Smooth muscle cell of the brain vasculature (primary cell): ENCODE data around the gene CPSF4L.
"Not testable (repeated sequence)": the region's sequence is repeated elsewhere in the genome, so short reads cannot be mapped to it uniquely, and the experiment has no call there.

Source experiments
- DNase-seq: peaks from one replicate; pipeline ENCODE4 v3.0.0-alpha.2; 2012; ENCODE audit warnings: low read depth, low spot score

CPSF4L gene

GRCh38 chr17:73268582-73269328 is 7.1 kb upstream of the CPSF4L start:
- DNase-seq: no peak

DNA sequence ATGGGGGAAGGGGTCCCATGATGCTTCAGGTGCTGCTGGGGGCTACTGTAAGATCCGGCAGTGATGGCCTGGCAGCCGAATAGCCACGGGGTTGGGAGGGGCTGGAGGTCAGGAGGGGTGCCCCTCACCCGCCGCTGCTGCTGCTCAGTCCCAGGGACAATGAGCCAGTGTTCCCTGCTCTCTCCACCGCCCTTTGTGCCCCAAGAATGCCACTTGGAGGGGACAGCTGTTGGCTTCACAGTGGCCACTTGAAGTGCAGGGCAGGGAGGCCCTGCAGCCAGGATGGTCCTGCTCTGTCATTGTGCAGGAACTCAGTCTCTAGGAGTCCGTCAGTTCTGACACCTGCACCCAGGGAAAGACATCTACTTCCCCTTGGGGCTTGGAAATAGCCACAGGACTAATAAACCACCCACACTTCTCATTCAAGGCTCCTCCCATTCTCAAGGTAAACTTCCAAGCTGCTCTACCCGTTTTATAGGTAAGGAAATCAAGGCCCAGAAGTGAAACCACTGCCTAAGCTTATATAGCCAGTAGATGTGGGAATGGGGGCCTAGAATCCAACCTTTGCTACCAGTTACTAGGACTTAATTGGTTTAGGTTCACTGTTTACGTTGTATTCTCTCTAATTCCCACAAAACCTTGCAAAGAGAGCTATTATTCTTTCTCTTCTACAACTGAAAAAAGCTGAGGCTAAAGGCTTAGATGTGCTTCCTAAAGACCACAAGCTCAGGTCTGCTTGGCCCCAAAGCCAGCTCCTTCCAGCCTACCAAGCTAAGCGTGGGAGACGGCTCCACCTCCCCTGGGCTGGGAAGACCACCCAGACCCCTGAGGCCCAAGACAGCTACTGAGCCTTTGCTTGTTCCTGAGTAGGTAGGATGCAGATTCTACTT is 6.2 kb upstream of the CPSF4L start:
- no peak for DNase-seq

- no peak for DNase-seq
Observed at GRCh38 chr17:73266796-73267195, 5.1 kb upstream of the CPSF4L start.

DNA sequence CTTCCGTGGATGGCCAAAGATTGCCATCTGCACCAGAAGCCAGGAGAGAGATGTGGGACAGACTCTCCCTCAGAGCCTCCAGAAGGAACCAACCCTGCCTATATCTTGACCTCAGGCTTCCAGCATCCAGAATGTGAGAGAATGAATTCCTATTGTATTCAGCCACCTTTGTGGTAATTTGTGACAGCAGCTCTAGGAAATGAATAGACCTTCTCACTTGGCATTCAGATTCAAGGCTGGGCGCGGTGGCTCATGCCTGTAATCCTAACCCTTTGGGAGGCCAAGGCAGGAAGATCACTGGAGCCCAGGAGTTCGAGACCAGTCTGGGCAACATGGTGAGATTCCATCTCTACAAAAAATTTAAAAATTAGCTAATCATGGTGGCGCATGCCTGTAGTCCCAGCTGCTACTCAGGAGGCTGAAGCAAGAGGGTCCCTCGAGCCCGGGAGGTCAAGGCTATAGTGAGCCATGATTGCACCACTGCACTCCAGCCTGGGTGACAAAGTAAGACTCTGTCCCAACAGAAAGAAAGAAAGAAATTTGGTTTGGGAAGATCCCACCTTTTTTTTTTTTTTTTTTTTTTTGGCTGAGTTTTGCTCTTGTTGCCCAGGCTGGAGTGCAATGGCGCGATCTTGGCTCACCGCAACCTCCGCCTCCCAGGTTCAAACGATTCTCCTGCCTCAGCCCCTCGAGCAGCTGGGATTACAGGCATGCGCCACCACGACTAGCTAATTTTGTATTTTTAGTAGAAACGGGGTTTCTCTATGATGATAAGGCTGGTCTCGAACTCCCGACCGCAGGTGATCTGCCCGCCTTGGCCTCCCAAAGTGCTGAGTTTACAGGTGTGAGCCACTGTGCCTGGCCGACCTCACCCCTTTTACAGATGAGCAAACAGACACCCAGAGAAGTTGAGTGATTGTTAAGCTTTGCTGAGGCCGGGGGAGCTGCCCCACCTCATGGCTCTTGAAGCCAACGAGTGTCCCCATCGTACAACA is 4.3 kb upstream of the CPSF4L start:
- DNase-seq: no peak

- not testable (repeated sequence) for DNase-seq
Observed at GRCh38 chr17:73264448-73264847, 2.8 kb upstream of the CPSF4L start.

DNA sequence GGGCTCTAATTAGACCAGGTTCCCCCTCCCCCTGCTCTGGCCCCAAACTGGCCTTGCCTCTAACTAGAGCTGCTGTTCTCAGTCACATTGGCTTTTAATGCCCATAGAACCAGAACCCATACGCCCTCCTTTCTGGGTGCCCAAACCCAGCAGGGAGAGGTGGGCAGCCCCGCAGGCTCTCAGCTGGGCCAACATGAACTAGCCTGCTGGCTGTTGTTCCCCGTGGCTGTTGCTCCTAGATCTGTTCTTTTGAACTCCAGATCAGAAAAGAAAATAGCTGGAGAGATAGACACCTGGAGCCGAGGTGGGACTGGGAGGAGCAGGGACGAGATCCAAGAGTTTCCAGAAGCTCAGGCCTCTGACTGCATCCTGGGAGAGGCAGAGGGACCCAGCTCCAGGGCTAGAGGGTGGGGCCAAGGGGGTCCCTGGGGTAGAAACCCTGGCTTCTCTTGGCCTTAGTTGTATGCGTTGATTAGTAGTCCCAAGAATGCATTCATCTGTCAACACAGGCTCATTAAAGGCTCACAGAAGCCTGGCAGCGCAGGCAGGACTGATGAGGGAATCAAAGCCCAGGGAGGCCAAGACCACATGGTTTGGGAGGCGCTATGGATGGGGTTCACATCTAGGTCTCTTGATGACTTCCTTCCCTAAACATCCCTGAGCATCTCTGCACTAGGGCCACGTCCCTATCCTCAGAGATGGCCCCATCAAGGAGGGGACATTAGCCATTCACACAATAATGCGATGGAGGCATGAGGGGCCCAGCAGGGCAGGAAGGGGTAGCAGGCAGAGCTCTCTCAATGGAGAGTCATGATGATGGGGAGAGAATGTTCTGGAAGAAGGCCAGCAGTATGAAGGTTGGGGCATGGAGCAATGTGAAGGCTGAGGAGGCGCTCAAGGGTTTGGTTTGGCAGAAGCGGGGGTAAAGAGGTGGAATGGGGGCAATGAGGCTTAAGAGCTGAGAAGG is 1.3 kb upstream of the CPSF4L start:
- no peak for DNase-seq

GRCh38 chr17:73261952-73262675 is 434 bp upstream of the CPSF4L start:
- no peak for DNase-seq

- DNase-seq: no peak
Observed at GRCh38 chr17:73257516-73257915, 4.2 kb downstream of the CPSF4L start.

DNA sequence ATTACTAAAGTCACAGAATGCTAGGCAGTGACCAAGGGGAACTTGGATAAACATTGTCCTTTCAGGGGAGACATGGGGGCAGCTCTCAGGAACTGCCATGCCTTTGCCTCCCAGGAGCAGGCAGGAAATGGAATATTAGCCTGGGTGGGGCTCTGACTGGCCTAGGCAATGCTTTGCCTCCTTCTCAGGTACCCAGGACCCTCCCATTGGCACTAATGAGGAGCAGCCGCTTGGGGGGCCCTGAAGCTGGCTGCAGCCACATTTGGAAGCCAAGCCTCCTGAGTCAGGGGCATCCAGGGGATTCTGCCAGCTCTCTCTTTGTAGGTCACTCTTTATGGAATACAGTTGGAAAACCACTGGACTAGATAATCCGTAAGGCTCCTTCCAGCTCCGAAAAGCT is 5.5 kb downstream of the CPSF4L start:
- DNase-seq: no peak

- DNase-seq: no peak
Observed at GRCh38 chr17:73255671-73256181, 6.0 kb downstream of the CPSF4L start.

DNA sequence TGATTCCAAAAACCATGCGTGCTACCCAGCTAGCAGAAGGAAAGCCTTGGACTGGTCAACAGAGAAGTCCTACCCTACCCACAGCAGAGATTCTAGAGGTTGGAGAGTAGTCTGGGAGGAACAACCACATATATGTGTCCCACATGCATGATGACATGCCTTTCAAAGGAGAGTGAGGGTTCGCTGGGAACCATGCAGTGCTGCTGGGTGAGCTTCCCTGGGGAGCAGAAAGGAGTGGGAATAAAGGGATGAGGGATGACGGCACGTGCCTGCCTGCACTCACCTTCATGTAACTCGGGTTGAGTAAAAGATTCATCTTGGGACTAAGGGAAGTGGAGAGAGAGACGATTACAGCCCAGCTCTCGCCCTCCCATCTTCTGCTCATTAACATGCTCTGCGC is 9.8 kb downstream of the CPSF4L start:
- no peak for DNase-seq

DNA sequence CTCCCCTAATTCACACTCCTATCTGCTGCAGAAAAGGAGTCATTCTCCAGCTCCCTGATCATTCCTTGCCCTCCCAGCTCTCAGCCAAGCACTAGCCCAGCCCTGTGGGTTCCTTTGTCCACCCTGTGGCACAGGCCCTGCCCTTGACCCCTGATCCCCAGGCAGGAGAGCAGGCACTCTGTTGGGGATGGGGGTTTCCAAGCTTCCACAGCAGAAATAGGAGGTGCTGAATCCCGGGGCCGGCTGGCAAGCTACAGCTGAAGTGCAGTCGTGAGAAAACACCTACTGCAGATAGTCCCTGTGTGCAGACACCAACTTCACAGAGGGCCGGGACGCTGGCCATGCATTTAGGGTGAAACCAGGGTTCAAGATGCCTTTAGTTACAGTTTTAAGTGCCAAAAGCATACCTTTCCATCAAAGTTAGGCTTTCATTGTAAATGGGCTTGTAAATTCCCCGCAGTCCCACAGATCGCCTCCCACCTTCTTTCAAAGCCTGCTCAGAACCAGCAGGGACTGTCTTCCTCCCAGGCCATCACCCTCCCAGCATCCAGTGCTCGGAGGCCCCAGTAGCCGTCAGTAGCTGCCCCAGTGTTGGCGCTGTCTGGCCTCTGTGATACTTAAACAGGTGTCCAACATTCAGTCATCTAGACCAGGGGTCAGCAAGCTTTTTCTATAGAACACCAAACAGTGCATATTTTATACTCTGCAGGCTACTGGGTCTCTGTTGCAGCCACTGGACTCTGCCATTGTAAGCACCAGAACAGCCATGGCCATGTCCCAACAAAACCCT is 10.6 kb downstream of the CPSF4L start:
- DNase-seq: no peak

- DNase-seq: no peak
Observed at GRCh38 chr17:73249700-73250099, 12.0 kb downstream of the CPSF4L start.

- DNase-seq: no peak
Observed at GRCh38 chr17:73248532-73248931, 13.1 kb downstream of the CPSF4L start.

DNA sequence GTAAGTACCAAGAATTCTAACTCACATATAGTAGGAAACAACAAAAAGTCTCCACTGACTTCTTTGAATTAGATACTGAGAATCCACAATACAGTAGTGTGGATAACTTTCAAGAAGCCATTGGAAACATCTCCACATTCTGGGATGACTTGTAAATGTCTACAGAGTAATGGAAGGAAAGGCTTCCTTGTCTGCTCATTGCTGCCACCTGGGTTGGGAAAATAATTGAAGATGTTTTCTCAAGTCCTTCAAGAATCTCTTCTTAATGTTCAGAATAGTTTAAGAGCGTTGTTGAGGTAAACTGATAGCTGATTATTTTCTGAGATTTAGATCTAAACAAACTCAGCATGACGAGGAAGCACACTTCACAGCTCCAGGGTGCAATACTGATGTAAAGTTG is 14.0 kb downstream of the CPSF4L start:
- DNase-seq: no peak

DNA sequence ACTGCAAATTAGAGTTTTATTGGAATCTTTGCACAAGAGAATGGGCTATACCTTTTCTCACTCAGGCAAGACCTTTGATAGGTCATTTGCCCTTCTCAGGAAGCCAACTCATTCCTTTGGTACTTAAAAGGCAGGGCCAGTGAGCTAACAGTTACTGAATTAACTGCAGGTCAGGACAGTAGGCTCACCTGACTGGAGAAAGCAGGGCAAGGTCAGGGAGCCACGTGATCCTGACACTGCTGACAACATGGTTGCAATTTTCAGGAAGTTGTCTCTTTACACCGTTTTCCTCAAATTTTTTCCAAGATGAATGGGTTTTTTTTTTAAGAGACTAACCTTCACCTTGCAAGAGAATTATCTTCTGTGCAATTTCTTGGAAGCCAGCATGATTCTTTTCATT is 21.1 kb downstream of the CPSF4L start:
- DNase-seq: no peak

DNA sequence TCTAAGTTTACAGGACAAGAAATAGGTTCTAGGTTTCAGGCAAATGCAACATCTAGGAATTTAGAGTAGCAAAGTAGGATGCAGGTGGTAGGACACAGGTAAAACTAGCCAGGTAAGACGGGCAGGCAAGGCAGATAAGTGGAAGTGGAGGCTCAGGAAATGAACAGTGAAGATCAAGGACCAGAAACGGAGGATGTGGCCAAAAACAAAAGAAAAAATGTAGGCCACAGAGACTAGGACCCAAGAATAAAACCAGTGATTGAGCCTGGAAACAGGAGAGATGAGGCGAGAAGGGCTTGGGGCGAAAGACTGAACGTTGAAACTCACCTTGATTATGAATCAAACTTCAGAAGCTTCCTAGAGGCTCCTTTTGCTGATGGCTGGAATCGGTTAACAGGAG is 24.0 kb downstream of the CPSF4L start:
- no peak for DNase-seq

- DNase-seq: no peak
Observed at GRCh38 chr17:73234736-73235135, 26.9 kb downstream of the CPSF4L start.
